ENCODE measurements around the gene XIRP1.

The XIRP1 gene

GRCh38 chr3:39142067-39142466 is 50.3 kb downstream of the XIRP1 start:
- no peak for DNase-seq (ENCODE audit: low read depth)

DNA sequence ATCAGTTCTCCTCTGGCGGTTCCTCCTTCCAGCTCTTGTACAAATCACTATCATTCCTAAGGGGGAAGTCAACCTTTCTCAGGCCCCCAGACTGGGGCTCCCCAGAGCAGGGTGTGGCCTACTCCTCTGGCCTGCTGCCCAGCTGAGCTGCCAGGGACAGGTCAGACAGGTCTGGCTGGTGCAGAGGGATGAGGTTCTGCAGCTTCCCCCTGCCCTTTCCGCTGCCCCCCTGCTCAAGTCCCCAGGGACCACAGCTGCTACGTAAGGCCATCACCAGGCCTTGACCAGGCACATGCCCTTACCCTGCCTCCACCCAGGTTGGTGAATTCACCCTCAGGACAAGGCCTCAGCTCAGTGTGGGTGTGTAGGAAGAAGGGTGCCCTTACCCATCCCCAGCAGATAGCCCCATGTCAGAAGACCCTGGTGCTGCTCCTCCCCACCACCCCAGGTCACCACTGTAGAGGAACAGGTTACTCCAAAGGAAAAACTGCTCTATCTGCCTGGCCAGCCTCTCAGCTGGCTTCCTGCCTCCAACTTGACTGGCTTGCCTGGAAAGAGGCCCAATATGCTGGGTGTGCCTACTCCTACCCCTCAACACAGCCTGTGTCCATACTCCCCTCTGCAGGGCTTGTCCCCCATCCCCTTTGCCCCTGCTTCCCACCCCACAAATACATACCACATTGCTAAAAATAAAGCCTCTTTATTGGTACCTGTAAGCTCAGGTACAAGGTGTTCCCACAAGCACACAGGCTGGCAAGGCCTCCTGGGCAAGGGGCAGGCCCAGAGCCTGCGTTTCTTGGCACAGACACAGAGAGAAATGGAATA is 51.0 kb downstream of the XIRP1 start:
- no peak for DNase-seq (ENCODE audit: low read depth)

GRCh38 chr3:39140341-39140971 is 51.9 kb downstream of the XIRP1 start:
- no peak for DNase-seq (ENCODE audit: low read depth)

GRCh38 chr3:39139442-39139841 is 53.0 kb downstream of the XIRP1 start:
- no peak for DNase-seq (ENCODE audit: low read depth)

DNA sequence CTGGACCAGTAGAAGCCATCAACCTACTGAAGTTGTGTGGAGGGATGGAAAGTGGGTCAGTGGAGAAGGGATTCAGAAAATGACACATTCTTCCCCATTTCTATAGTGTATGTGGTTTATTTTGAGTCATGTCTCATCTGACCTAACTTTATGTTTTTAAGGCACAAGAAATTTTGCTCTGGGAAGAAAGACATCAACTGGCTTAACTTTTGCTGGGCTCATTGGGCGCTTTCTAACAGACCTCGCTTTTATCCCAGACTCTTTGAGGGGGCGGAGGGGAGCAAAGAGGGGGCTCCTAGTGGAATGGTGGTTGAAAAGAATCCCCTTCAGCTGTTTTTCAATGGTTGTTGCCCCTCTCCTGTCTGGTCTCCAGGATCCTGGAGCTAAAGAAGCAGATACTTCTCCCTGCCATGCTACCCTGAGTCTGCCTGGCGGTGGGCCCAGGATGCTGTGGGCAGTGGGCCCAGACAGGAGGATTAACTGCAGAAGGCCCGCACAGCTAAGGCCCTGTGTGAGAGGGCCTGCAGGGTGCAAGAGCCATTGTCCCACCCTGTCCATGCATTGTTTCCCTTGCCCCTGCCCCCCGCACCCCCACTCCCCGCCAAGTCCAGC is 53.5 kb downstream of the XIRP1 start:
- no peak for DNase-seq (ENCODE audit: low read depth)

DNA sequence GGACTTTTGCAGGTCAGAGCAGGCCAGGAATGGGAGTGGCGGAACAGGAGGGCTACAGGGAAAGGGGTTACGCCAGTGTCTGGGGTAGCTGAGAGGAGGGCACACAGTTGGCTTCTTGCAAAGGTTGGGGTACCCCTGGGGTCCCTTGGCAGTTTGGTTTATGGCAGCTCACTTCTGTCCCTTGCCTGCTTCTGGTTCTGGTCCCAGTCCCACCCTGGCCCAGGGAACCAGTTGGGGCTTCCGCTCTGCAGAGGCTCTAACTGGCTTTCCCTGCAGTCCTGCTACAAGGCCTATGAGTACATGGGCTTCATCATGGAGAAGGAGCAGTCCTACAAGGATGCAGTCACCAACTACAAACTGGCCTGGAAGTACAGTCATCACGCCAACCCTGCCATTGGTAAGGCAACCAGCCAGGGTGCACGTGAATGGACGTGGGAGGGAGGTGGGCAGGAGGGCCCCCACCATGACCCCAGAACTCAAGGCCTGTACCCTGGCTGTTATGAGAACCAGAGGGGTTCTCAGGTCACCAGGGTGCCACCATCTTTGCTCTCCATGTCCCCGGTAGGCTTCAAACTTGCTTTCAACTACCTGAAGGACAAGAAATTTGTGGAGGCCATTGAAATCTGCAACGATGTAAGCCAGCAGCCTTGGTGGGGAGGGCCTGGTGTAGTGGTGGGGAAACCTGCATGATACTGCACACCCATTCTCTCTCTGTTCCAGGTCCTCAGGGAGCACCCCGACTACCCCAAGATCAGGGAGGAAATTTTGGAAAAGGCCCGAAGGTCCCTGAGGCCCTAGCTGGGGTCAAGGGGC is 54.2 kb downstream of the XIRP1 start:
- no peak for DNase-seq (ENCODE audit: low read depth)

DNA sequence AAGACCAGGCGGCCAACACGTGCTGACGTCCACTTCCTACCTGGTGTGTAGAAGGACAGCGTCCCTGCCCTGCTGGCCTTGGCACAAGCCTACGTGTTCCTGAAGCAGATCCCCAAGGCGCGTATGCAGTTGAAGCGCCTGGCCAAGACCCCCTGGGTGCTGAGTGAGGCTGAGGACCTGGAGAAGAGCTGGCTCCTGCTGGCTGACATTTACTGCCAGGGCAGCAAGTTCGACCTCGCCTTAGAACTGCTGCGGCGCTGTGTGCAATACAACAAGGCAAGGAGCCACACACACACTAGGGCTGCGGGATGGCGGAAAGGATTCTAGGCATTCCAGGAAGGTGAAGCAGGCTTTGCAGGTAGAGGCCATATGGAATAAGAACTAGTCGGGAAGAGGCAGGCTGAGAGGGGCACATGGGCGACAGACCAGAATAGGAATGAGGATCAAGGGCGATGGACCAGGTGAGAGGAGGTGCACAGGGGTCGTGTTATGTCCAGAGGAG is 54.9 kb downstream of the XIRP1 start:
- no peak for DNase-seq (ENCODE audit: low read depth)

DNA sequence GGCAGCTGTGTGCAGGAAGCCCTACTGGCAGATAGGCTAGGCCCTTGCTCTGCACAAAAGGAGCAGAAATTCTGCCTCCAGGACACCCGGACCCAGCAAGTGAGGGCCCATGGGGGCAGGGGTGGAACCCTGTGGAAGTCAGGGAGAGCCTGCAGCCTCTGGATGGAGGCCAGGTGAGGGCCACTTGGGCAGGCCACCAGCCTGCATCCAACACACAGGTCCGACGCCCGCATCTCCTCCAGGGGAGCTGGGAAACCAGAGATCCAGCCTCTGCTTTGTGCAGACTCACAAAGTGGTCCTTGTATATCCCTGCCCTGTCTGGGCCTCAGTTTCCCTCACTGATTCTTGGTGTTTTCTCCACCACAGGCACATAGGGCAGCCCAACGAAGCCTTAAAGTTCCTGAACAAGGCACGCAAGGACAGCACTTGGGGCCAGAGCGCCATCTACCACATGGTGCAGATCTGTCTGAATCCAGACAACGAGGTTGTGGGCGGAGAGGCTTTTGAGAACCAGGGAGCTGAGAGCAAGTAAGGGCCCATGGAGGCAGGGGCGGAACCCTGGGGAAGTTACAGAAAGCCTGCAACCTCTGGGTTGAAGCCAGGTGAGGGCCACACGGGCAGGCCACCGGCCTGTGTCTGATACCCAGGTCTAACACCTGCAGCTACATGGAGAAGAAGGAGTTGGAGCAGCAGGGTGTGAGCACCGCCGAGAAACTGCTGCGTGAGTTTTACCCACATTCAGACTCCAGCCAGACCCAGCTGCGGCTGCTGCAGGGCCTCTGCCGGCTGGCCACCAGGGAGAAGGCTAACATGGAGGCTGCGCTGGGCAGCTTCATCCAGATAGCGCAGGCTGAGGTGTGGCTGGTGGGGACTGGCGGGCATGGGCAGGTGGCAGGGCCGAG is 55.6 kb downstream of the XIRP1 start:
- no peak for DNase-seq (ENCODE audit: low read depth)

DNA sequence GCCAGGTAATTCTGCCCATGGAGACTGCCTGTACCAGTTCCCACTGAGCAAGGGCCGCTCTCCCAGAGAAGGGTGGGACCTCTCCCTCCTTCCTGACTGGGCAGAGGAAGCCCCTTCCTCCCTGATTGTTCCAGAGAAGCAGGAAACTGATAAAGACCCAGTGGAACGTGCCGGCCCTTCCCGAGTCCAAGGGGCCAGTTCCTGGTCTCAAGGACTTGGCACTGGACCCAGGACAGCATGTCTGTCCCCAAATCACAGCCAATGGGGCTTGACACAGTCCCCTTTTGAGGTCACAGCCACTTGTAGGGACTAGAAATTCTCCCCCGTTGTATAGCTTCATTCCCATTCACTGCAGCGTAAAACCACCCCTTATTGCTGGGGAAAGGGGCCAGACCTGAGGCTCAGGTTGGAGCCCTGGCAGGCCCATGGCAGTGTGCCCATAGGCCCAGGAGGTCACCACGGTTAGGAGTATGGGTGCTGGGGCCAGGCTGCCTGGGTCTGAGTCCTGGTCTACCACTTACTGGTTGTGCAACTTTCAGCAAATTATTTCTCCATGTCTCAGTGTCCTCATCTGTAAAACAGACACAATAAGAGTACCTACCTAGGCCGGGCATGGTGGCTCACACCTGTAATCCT is 57.1 kb downstream of the XIRP1 start:
- DNase-seq (ENCODE audit: low read depth) = no peak

GRCh38 chr3:39134305-39134704 is 58.1 kb downstream of the XIRP1 start:
- DNase-seq (ENCODE audit: low read depth) = no peak

DNA sequence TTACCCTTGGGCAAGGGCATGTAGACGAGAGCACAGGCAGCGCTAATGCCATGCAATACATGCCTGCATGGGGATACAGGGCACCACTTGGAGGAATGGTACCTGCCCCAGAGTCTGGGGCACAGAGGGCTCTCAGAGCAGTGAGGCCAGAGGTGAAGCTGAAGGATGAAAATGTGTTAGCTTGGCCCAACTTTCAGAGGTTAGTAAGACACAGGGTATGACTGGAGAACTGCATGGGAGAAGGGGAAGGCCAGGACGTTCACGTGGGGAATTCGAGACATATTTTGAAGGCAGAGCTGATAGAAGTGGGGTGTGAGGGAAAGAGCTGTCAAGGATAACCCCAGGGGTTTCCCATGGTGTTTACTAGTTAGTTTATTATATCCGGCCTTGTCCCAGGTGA is 58.6 kb downstream of the XIRP1 start:
- DNase-seq (ENCODE audit: low read depth) = no peak
